HG03064 (cell line): ENCODE results near the gene MZT1.

Source experiments
- ATAC-seq: cut with Tn5 transposase; IDR thresholded peaks from one replicate; pipeline ENCODE4 v1.9.1; 2021; ENCODE audit warnings: low read depth; ENCODE audit not compliant: unreplicated experiment

Gene MZT1

DNA sequence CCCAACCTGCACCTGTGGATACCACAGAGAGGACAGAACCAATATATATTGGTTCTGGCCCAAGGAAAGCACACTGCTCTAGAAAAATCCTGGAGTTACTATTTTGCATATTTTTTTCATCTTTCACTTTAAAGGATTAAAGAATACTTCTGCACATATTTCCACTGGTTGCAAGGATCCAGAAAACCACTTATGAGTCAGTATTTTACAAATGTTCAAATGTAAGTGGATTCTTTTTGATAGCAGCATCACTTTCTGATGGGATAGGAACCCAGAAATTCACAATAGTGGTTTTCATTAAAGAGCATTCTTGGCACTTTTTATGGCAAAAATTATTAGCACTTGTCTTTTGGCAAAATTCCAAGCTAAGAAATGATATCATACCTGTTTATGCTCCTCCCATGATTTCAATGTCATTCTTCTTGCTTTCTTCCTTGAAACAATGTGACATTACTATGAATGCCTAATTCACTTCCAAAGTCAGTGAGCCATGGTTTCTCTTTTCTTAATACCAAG, 38.2 kb downstream of the MZT1 start:
- ATAC-seq: no peak

DNA sequence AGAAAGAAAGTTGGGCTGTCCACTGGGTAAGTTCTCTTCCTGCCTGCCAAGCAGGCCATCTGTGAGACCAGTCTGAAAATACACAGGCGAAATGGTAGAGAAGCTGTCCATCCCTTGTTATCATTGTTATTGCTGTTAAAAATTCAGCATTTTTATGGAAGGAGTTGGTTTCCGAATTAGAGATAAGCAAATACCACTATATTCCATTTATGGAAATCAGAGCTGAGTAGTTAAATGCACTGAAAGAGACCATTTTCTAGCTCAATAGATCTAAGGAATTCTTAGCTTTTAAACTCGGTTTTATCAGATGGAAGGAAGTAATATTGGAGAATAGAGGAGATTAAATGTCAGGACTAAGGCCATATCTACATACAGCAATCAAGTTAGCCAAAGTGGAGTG, 40.7 kb downstream of the MZT1 start:
- no peak for ATAC-seq

- no peak for ATAC-seq
These were observed 47.1 kb downstream of the MZT1 start for GRCh38 chr13:72680353-72680752.

- ATAC-seq: no peak
These were observed 49.1 kb downstream of the MZT1 start for GRCh38 chr13:72678312-72678711.

DNA sequence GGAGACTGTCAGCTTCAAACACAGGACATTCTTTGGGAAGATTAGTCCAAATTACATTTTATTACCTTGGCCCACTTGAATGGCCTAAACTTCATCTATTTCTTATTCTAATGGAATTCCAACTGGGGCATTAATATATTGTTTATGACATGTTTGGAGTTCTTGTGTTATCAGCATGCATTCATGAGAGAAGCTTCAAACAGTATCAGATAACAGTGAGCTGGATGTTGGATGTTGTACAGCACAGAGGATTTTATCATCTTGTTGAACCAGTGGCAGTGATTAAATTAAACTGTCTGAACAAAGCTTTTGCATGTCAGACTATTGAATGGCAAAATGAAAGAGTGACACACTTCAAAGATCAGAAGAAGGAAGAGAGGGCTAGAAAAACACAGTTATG, 50.0 kb downstream of the MZT1 start:
- ATAC-seq: no peak

DNA sequence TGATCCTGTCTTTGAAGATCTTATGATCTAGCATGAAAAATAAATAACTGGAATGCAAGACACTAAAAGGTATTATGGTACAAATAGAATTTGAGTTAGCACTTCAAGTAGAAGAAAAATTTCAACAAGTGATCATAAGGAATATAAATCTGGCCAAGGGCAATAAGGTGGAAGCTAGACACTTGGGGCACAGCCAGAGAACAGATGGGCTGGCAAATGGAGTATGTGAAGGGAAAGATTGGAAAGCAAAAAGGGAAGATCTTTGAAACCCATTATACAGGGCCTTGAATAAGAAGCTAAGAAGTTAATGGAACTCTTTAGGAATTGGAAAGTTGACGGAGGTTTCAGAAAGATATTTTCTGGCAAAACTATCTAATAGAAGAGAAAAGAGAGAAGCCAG, 61.0 kb downstream of the MZT1 start:
- ATAC-seq: no peak

- ATAC-seq: no peak
These were observed 64.9 kb downstream of the MZT1 start for GRCh38 chr13:72662548-72662947.
